K562 treated with DMSO at 1 percent for 12 hours (cell line): ENCODE measurements around the gene MCHR2. TPM values are rescaled to one million over a fixed set of nuclear protein-coding genes. Genes with fewer than 3 reads are reported as not detected.

Source experiments
- total RNA-seq: library from RNA; unstranded; fragments of 300-600 nt; gene quantifications from 2 replicates; pipeline ENCODE4 v1.2.3, GENCODE V29; 2022; ENCODE audit not compliant: insufficient read depth

The MCHR2 gene, protein sequence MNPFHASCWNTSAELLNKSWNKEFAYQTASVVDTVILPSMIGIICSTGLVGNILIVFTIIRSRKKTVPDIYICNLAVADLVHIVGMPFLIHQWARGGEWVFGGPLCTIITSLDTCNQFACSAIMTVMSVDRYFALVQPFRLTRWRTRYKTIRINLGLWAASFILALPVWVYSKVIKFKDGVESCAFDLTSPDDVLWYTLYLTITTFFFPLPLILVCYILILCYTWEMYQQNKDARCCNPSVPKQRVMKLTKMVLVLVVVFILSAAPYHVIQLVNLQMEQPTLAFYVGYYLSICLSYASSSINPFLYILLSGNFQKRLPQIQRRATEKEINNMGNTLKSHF
- total RNA-seq, result not detected in 2 replicates

DNA sequence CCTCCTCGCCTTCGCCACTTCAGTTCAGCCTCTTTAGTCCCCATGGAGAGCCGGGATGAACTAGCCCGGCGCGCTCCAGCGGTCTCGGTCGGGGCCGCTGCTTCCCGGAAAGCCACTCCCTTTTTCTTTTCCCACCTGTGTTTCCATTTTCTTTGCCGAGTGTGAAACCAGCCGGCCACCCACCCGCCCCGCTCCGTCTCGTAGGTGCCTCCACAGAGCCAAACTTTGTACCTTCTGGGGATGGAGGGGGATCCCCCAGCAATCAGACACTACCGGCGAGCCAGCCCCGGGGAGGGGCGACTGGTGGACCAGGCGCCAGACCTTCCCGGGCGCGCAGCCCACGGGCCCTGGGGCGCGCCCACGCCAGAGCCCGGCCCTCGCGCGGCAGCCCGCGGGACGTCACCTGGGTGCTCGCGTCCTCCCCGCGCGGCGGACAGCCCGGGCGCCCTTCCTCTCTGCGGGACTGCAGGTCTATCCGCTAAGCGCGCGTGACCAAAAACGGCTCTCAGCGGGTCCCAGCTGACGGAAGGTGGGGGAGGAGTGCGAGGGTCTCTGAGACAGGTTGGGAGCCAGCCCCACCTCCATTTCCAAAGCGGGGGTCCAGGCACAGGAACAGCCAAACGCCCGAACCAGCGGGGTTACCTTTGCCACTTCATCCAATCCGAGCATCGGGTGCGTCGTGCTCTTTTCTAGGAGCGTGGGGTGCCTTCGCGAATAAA, at the start of gene MCHR2:
MCHR2 (minus strand) TSS at position 691 of the 719 bp plus-strand sequence. CDS start 38,076 bp downstream, outside the sequence.

